ENCODE measurements around the gene GABBR2. TPM values are rescaled to one million over a fixed set of nuclear protein-coding genes. Genes with fewer than 3 reads are reported as not detected.

Gene GABBR2
- total and polyA plus RNA-seq, 9 of the 15 experiments (the other 6 are each of a cell fraction or from before 2014, with no cell fraction given): 0.15 to 1.9 (median 0.32) TPM

DNA sequence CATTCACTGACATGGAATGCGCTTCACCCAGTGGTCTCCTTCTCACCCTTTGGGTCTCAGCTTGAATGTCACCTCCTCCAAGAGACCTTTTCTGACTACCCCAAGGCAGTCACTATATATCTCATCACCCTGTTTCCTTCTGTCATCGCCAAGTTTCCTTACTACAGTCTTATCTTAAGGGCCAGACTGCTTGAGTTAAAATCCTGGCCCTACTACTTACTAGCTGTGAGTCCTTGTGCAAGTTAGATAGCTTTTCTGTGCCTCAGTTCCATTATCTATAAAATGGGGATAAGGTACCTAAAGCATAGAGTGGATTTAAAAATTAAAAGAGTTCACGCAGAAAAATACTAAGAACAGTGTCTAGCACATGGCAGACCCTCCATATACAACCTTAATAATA is 132.4 kb downstream of the GABBR2 start (continued):
- TF ChIP-seq, protein P1, sequence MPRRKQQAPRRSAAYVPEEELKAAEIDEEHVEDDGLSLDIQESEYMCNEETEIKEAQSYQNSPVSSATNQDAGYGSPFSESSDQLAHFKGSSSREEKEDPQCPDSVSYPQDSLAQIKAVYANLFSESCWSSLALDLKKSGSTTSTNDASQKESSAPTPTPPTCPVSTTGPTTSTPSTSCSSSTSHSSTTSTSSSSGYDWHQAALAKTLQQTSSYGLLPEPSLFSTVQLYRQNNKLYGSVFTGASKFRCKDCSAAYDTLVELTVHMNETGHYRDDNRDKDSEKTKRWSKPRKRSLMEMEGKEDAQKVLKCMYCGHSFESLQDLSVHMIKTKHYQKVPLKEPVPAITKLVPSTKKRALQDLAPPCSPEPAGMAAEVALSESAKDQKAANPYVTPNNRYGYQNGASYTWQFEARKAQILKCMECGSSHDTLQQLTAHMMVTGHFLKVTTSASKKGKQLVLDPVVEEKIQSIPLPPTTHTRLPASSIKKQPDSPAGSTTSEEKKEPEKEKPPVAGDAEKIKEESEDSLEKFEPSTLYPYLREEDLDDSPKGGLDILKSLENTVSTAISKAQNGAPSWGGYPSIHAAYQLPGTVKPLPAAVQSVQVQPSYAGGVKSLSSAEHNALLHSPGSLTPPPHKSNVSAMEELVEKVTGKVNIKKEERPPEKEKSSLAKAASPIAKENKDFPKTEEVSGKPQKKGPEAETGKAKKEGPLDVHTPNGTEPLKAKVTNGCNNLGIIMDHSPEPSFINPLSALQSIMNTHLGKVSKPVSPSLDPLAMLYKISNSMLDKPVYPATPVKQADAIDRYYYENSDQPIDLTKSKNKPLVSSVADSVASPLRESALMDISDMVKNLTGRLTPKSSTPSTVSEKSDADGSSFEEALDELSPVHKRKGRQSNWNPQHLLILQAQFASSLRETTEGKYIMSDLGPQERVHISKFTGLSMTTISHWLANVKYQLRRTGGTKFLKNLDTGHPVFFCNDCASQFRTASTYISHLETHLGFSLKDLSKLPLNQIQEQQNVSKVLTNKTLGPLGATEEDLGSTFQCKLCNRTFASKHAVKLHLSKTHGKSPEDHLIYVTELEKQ (CRISPR knock-in tag; IDR thresholded peaks at IDR 0.05): no peak
- TF ChIP-seq FOSL1 (tag; conservative IDR thresholded peaks at IDR 0.05) (peak; percentile 6; the same call in 1 of the 2 replicates), LARP7 (IDR thresholded peaks at IDR 0.05) (no peak), ZNF217 (CRISPR knock-in tag; IDR thresholded peaks at IDR 0.05) (no peak), E2F4 (CRISPR knock-in tag; IDR thresholded peaks at IDR 0.05; ENCODE audit: low read depth) (no peak), CREB3L1 (IDR thresholded peaks at IDR 0.05; ENCODE audit: borderline replicate concordance, low read depth) (no peak), SMAD2 (IDR thresholded peaks at IDR 0.05; ENCODE audit: low read depth, low read length) (no peak), E2F8 (IDR thresholded peaks at IDR 0.05; ENCODE audit: low read depth, partially characterized antibody) (no peak)
- TF ChIP-seq, protein P2, sequence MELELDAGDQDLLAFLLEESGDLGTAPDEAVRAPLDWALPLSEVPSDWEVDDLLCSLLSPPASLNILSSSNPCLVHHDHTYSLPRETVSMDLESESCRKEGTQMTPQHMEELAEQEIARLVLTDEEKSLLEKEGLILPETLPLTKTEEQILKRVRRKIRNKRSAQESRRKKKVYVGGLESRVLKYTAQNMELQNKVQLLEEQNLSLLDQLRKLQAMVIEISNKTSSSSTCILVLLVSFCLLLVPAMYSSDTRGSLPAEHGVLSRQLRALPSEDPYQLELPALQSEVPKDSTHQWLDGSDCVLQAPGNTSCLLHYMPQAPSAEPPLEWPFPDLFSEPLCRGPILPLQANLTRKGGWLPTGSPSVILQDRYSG (tag; conservative IDR thresholded peaks at IDR 0.05; ENCODE audit: low read depth): no peak
- TF ChIP-seq, protein P3, sequence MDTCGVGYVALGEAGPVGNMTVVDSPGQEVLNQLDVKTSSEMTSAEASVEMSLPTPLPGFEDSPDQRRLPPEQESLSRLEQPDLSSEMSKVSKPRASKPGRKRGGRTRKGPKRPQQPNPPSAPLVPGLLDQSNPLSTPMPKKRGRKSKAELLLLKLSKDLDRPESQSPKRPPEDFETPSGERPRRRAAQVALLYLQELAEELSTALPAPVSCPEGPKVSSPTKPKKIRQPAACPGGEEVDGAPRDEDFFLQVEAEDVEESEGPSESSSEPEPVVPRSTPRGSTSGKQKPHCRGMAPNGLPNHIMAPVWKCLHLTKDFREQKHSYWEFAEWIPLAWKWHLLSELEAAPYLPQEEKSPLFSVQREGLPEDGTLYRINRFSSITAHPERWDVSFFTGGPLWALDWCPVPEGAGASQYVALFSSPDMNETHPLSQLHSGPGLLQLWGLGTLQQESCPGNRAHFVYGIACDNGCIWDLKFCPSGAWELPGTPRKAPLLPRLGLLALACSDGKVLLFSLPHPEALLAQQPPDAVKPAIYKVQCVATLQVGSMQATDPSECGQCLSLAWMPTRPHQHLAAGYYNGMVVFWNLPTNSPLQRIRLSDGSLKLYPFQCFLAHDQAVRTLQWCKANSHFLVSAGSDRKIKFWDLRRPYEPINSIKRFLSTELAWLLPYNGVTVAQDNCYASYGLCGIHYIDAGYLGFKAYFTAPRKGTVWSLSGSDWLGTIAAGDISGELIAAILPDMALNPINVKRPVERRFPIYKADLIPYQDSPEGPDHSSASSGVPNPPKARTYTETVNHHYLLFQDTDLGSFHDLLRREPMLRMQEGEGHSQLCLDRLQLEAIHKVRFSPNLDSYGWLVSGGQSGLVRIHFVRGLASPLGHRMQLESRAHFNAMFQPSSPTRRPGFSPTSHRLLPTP (IDR thresholded peaks at IDR 0.05; ENCODE audit: borderline replicate concordance, extremely low read depth, insufficient read length): no peak
- TF ChIP-seq, protein P4, sequence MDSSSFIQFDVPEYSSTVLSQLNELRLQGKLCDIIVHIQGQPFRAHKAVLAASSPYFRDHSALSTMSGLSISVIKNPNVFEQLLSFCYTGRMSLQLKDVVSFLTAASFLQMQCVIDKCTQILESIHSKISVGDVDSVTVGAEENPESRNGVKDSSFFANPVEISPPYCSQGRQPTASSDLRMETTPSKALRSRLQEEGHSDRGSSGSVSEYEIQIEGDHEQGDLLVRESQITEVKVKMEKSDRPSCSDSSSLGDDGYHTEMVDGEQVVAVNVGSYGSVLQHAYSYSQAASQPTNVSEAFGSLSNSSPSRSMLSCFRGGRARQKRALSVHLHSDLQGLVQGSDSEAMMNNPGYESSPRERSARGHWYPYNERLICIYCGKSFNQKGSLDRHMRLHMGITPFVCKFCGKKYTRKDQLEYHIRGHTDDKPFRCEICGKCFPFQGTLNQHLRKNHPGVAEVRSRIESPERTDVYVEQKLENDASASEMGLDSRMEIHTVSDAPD (CRISPR knock-in tag; IDR thresholded peaks at IDR 0.05): no peak

All from K562 (cell line).